DMS79 (cell line): Measurements from ENCODE around the gene CNIH2.
"Not testable (repeated sequence)": the region's sequence is repeated elsewhere in the genome, so short reads cannot be mapped to it uniquely, and the experiment has no call there.

Experiments
- DNase-seq: peaks from one replicate; lab custom pipeline; 2025; lab: John Stamatoyannopoulos, UW

CNIH2 gene

DNA sequence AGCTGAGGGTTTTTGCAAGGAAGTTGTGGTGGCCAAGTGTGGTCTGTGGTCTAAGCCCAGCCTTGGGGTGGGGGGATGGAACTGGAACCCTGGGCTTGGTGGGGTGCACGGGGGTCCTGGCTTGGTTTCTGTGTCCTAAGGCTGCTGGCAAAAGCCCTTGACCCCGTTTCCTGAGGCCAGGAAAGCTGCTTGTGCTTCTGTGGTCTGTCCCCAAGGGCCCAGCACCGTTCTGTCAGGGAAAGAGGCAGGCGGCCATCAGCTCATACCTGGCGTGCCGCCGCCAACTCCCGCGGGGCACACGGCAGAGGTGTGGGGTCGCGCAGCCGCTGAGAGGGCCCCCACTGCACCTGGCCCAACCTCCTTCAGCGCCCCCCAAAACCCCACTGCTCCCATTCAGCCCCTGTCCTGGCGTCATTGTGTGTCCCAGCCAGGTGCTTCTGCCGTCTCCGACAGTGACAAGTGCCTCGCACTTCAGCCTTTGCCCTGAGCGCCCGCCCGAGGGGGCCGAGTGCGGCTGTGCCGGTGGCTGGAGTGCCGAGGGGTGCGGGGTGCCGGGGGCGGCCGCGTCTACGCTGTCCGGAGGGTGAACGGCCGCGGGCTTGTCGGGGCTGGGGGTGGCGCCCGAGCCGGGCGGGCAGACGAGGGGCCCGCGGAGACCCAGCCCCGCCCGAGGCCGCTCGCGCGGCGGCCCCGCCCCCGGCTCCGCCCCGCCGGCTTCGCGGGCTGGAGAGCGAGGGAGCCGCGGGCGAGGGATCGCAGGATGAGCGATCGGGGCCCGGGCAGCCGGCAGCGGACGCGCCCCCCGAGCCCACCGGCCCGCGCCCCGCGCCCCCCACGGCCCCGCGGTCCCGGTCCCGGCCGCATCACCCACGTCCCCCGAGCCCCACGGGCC is at the start of gene CNIH2:
Gene CNIH2 (plus strand): TSS at position 705 of the 892 bp plus-strand sequence. CDS start 282 bp downstream, outside the sequence.
- no peak for DNase-seq

DNA sequence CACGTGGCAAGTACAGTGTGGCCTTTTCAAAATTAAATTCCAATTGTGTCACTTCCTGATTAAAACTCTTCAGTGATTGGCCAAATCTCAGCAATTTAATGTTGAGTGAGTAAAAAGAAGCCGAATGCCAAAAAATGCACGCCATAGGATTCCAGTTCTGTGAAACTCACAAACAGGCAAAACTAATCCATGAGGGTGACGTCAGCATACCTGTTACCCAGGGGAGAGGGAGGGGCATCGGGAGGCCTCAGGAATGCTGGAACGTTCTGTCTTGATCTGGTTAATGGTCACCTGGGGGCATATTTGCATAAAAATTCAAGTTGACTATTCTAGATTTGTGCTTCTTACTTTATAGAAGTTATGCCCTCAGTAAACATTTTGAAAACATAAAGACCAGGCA is 49.5 kb upstream of the CNIH2 start:
- DNase-seq: no peak

DNA sequence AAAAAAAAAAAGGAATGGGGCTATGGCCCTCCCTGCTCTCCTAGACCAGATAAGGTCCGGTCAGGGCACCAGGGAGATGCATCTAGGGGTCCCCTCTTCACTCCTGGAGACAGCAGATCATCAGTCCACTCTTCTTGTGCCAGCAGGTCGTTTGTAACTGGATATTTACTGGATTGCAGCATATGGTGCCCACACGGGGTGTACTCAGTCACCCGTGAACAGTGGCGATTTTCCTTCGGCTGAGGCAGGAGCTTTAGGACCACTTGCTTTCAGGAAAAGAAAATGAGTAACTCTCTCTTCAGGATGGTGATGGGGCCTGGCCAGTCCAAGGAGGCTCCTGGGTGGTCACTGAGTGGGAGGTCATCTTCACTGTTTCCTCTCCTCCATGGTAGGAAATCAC is 47.8 kb upstream of the CNIH2 start:
- no peak for DNase-seq

DNA sequence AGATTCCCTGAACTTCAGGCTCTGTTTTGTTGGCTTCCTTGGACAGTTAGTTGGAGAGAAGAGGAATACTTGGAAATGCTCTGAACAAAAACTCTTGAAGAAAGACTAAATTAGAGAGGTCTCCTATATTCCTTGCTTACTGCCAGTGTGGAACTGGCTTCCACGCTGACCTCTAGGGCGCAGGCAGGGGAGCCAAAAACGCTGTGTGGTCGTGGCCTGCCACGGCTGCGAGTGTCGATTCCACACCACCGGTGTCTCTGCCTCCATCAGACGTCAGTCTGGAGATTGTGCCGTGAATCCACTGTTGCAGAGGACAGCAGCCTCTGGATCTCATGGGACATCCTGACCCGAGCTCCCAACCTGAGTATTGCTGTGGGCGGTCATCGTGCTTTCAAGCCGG is 47.0 kb upstream of the CNIH2 start:
- no peak for DNase-seq

DNA sequence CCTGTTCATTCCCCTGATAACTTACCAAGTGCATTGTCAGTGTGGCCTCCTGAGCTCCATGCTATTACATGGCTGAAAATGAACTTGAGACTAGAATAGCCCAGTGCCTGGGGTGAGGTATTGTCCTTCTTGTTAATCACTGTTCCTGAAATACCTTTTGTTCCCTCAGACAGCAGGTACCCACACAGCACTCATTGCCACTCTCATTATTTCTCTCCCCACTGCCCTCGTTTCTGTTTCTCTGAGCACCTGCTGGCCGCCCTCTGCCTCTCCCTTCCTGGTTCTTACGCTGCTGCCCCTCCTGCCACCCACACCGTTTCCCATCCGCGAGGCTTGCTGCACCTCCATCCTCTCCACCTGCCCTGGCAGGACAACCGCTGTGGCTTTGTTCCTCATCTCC is 46.4 kb upstream of the CNIH2 start:
- no peak for DNase-seq

DNA sequence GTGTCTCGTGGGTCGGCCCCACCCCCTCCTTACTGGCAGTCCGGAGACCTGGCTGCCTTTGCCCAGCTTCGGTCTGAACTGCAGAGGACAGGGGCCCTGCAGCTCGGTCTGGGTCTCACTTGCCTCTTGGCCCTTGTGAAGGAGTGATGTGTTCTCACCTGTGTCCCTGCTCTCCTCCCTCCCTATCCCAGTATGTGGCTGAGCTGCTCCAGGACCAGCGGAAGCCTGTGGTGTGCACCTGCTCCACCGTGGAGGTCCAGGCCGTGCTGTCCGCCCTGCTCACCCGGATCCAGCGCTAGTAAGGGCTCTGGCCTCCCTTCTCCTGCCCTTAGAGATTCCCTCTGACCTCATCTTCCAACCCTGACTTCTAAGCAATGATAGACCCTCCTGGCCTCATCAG is 45.2 kb upstream of the CNIH2 start:
- DNase-seq: no peak

DNA sequence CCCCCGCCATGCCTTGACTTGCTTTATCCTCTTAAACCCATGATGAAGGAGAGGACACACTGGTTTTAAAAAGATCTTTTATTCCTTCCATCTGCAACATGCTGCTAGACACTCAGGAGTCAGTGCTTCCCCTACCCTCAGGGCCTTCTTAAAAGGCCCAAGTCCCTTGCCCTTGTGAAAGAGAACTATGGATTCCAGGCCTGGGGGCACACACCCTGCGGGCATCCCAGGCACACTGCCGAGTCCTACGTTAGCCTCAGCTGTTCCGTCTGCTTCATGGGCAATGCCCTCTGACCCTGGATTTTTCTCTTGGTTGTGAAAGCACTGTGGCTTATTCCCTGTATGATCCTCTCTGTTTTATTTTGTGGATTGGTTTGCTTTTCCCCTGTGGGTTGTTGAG is 44.7 kb upstream of the CNIH2 start:
- no peak for DNase-seq

DNA sequence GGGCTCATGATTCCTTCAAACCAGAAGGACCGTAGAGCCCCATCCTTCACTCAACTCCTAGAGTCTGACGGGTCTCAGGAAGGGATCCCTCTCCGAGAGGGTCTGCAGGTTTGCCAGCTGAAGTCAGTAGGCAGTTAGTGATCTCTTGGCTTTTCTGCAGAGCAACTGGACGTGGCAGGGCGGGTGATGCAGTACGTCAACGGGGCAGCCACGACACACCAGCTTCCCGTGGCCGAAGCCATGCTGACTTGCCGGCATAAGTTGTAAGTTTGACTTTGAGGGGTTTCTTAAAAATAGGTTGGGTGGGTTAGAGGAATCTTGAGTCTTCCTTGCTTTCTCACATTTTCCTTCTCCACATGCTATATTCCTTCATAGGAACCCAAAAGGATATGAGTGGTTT is 42.8 kb upstream of the CNIH2 start:
- no peak for DNase-seq

DNA sequence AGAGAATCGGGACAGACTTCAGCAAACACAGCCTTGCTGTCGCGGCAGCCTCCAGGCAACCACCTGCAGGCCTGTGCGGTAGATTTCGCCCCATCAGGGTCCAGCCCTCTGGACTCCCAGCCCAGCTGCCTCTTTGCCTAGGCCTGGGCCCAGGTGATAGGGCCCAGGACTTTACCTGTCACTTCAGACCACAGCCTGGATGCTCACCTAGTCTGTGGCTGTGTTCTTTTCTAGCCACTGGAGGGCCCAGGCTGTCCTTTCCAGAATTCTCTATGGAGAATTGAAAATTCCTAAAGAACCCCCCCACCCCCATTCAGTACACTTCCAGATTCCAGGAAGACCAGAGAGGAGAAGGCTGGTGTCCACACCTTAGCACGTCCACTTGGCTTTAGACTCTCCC is 40.1 kb upstream of the CNIH2 start:
- no peak for DNase-seq

DNA sequence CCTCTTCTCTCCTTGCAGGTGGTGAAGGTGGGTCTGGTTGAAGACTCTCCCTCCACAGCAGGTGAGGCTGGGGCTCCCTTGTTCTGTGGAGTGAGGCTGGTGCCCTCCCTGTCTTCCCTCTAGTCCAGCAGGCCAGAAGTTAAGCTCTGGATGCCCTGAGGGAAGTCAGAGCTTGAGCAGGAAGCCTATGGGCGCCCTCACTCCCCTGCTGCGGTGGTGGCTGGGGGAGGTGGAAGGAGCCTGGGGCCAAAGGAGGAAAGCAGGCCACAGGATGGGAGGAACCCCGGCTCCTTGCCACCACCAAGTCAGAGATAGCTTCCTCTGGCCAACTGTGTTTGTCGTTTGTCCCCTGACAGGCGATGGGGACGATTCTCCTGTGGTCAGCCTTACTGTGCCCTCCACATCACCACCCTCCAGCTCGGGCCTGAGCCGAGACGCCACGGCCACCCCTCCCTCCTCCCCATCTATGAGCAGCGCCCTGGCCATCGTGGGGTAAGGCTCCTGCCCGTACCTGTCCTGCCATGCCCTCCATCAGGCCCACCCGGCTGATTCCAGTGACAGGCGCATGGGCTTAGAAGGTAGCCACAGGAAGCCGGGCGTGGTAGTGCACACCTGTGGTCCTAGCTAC is 39.1 kb upstream of the CNIH2 start:
- DNase-seq: no peak

DNA sequence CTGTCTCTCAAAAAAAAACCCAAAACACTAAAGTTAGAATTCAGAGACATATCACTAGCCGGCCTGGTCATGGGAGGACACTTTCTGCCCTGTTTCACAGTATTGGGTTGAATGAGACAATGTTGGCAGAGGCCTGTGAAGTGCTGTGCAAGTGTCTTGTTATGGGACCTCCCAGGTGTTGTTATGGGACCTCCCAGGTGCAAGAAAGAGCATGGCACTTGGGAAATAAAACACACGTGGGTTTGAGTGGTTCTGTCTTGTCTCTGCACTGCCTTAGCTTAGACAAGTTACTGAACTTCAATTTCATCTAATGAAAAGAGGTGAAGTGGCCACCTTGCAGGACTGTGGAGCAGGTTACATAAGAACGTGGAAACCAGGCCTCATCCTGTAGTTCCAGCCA is 38.5 kb upstream of the CNIH2 start:
- DNase-seq: no peak

DNA sequence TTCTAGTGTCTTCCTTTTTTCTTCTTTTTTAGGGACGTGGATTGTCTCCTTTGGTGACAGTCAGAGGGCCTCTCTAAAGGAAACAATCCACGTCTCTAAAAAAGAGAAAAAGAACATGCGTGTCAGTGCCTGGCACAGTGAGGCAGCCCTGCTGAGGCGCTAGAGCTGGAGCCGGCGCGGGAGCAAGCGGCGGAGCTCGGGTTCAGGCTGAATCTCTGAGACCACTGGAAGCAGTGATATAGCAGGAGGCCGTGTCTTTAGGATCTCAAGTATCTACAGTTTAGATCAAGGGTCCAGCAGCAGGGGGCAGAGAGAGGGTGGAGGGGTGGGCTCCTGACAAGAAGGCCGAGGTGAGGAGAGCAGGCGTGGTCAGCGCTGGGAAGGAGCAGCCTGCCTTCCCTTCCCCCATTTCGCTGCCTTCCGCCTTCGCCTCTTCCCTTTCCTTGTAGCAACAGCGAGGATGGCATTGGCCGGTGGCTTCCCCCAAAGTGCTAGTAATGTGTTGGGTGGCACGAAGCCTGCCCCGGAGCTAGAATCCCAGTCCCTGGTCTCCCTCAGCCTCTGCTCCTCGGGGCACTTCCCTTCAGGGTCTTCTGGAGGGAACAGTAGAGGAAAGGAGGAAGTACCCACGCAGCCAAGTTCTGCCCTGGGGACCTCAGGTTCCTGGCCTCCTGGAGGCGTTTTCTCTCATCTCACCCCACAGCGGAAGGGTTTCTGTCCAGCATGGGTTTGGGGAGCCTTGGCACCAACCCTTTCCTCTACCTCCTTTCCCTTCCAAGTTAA is 37.8 kb upstream of the CNIH2 start:
- DNase-seq: no peak

DNA sequence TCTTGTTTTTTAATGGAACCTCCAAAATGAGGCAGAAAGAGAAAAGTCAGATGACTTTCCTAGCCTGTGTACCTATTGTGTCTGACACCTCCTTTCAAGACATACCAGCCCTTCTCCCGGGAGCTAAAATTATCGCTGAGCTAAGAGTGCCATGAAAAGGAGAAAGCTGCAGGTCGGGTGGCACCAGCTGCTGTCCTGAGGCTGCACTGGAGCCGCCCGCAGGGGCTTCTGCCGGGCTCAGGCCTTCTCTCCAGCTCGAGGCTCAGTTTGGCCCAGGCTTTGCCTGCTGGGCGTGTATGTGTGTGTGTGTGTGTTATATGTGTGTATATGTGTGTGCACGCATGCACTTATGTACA is 37.2 kb upstream of the CNIH2 start:
- no peak for DNase-seq

DNA sequence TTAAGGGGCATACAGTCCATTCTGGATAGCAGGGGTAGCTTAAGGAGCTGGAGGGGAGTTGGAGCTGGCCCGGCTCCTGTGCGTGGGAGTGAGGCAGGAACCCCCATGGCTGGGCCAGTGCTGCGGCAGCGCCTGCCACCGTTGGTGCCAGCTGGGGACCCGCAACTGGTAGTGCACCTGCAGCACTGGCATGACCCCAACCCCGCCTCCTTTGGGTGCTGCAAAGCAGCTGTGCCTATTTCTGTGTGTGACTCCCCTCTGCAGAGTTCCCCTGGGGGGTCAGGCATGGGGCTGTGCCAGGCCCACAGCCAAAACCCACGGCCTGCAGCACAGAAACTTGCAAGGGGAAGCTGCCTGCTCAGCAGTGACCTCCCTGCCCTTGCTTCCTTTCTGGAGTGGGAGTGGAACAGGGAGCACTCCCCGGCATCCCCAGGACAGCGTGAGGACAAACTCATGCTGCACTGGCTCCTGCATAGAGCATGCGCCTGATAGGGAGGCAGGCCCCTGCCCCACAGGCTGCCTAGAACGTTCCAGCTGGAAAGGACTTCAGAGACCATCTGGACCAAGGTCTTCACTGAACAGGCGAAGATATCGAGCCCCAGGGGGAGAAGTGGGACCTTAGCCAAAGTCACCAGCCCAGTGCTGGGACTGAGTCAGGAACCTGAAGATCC is 35.7 kb upstream of the CNIH2 start:
- no peak for DNase-seq

DNA sequence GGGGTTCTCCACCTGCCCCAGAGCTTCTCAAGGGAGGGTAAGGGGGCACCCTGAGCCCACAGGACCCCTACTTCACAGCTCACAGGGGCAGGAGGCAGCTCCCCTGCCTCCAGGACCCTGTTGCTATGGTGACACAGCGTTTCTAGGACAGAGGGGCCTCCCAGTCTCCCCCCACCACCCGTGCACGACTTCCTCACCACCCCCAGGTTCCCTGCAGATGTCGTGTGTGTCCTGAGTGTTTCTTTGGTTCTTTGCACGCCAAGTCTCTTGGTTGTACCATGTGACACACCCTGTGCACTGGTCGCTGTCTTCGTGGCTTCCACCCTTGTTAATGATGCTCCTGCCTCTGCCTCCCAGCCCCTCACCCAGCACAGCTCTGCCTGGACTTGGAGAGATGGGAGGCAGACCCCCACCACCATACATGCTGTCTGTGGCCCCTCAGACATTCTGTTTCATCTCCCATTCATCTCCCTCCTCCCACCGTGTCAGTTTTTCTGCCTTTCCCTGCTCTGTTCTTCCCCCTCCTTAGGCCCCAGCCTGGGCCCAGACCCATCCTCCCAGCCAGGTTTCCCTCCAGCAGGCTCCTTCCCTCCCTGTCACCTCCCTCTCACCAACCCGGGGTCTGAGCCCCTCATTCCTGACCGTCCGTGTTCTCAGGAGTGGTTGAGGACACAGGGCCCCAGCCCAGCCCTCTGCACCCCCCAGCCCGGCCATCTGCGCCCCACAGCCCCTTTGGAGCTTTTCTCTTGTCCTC is 34.0 kb upstream of the CNIH2 start:
- DNase-seq: no peak

DNA sequence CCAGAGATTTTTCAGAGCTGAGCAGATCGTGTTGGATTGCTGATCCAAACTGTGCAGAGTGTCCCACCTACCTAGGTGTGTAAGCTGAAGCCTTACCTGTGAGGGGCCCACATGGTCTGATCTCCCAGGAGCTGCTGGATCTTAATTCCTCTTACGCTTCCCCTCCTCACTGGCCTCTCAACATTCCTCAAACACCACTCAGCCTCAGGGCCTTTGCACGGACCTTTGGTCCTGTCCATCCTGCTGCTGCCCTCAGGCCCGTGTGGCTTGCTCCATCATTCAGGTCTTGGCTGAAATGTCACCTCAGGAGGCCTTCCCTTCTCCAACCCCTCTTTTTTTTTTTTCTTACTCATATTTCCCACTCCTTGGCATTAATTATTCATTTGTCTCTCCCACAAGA is 30.7 kb upstream of the CNIH2 start:
- DNase-seq: no peak

DNA sequence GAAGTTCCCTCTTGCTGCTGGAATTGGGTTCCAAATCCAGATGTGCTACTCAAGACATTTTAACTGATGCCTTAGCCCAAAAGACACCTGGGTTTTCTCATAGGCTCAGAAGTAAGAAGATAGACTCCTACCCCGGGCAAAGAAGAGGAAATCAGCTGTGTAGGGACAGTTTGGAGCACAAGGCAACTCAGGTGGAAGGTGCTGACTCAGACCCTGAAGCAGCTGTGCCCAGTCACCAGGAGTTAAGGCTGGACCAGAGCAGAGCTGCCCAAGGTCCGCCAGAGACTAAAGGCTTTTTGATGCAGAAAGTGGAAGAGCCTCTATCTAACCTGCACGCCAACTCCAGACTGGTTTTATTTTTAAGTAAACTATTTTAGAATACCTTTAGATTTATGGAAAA is 30.2 kb upstream of the CNIH2 start:
- no peak for DNase-seq

DNA sequence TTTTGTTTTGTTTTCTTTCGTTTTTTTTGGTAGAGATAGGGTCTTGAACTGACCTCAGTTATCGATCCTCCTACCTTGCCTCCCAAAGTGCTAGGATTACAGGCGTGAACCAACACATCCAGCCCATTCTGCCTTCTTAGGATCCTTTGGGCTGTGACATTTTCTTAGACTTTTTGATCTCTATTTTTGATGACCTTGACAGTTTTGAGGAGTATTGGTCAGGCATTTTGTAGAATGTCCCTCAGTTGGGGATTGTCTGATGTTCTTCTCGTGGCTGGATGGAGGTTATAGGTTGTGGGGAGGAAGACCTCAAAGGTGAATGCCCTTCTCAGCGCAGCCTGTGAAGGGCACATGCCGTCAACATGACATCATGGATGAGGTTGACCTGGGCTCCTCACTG is 29.1 kb upstream of the CNIH2 start:
- DNase-seq: no peak

DNA sequence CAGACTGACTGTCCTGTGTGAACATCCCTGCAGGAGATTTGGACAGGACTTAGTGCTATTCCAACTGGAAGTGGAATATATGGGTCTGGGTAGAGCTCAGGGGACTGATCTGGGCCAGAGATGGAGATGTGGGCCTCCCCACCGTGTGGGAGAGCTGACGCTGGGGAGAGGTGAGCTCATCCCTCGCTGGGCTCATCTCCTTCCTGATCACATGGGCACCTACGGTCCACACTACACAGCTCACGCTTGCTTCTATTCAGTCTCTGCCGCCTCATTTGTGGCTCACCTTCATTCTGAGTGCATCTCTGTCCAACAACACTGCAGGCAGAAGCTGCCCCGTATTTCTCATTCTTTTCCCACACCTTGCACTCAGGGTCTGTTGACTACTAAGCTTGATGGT is 26.2 kb upstream of the CNIH2 start:
- no peak for DNase-seq

DNA sequence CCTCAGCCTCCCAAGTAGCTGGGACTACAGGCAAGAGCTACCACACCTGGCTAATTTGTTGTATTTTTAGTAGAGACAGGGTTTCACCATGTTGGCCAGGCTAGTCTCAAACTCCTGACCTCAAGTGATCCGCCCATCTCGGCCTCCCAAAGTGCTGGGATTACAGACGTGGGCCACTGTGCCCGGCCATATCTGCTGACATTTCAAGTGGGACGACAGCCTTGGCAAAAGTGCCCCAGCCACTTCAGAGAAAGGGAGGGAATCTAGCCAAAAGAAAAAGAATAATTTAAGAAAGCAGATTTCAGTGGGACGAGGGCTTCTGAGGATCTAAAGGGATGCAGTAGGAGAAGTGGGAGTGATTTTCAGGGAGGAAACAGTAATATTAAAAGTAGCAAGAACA is 24.9 kb upstream of the CNIH2 start:
- DNase-seq: not testable (repeated sequence)

DNA sequence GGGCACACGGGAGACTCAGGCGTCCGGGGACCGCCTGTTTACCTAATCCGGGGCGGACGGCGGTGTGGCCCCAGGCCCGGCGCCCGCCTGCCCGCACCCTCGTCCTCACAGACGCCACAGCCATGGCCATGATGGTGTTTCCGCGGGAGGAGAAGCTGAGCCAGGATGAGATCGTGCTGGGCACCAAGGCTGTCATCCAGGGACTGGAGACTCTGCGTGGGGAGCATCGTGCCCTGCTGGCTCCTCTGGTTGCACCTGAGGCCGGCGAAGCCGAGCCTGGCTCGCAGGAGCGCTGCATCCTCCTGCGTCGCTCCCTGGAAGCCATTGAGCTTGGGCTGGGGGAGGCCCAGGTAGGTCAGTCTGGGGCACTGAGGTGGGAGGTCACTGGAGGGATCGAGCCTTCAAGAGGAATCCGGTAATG is 19.5 kb upstream of the CNIH2 start:
- DNase-seq: no peak

DNA sequence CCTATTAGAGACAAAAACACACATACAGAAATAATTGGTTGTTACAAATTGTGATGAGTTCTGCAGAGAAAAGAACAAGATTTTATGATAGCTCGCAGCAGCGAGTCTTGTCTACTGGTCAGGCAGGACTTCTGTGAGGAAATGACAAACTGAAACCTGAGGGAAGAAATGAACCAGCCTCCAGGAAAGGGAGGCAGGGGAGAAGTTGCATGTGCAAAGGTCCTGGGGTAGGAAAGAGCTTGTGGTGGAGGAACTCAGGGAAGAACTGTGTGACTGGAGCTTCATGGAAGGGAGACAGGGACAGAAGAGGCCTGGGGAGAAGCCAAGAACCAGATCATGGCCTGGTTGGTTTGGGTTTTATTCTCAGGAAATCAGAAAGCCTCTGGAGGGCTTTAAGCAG is 18.8 kb upstream of the CNIH2 start:
- no peak for DNase-seq
